GM23248 (cell line): ENCODE data around the gene OSGIN1. TPM values are rescaled to one million over a fixed set of nuclear protein-coding genes. Genes with fewer than 3 reads are reported as not detected.

Experiments used
- DNase-seq: peaks from one replicate; pipeline ENCODE4 v3.0.0-alpha.2; 2015
- H2AFZ ChIP-seq: fragments of 200-600 bp; sonication (generic); 2 replicates; pipeline ENCODE4 v1.6.1; 2016; ENCODE audit warnings: antibody characterized with exemption
- H3F3A ChIP-seq: fragments of 200-600 bp; sonication (generic); 2 replicates; pipeline ENCODE4 v1.6.1; 2016; ENCODE audit warnings: mild to moderate bottlenecking, antibody characterized with exemption, mixed run types; ENCODE audit not compliant: insufficient read depth
- H3K27ac ChIP-seq: fragments of 200-600 bp; sonication (generic); 2 replicates; pipeline ENCODE4 v1.5.1; 2016; ENCODE audit warnings: mild to moderate bottlenecking
- H3K27me3 ChIP-seq: fragments of 200-600 bp; sonication (generic); replicated peaks from 2 replicates; pipeline ENCODE4 v1.6.1; 2016; ENCODE audit warnings: mild to moderate bottlenecking; ENCODE audit not compliant: insufficient read depth
- H3K36me3 ChIP-seq: fragments of 200-600 bp; sonication (generic); 2 replicates; pipeline ENCODE4 v1.6.1; 2016; ENCODE audit warnings: low read depth, mild to moderate bottlenecking
- H3K4me1 ChIP-seq: fragments of 200-600 bp; sonication (generic); 2 replicates; pipeline ENCODE4 v1.6.1; 2016; ENCODE audit warnings: mild to moderate bottlenecking; ENCODE audit not compliant: insufficient read depth
- H3K4me2 ChIP-seq: fragments of 200-600 bp; sonication (generic); one replicate; pipeline ENCODE4 v1.6.1; 2016; ENCODE audit warnings: mild to moderate bottlenecking; ENCODE audit not compliant: unreplicated experiment
- H3K4me3 ChIP-seq: fragments of 200-600 bp; sonication (generic); 2 replicates; pipeline ENCODE4 v1.5.1; 2016; ENCODE audit warnings: mild to moderate bottlenecking
- H3K79me2 ChIP-seq: fragments of 200-600 bp; sonication (generic); 2 replicates; pipeline ENCODE4 v1.6.1; 2016; ENCODE audit warnings: mild to moderate bottlenecking; ENCODE audit not compliant: insufficient read depth
- H3K9ac ChIP-seq: fragments of 200-600 bp; sonication (generic); 2 replicates; pipeline ENCODE4 v1.6.1; 2016; ENCODE audit warnings: mild to moderate bottlenecking
- H3K9me2 ChIP-seq: fragments of 200-600 bp; sonication (generic); 2 replicates; pipeline ENCODE4 v1.6.1; 2016; ENCODE audit warnings: mixed run types, mild to moderate bottlenecking, moderate library complexity; ENCODE audit not compliant: insufficient read depth
- H3K9me3 ChIP-seq: fragments of 200-600 bp; sonication (generic); one replicate; pipeline ENCODE4 v1.6.1; 2017; ENCODE audit warnings: low read depth
- H4K20me1 ChIP-seq: fragments of 200-600 bp; sonication (generic); 2 replicates; pipeline ENCODE4 v1.6.0; 2016; ENCODE audit not compliant: insufficient read depth
- EZH2 ChIP-seq: fragments of 200-600 bp; sonication (generic); IDR thresholded peaks from 2 replicates; pipeline ENCODE4 v1.6.1; 2018; ENCODE audit warnings: antibody characterized with exemption, mild to moderate bottlenecking; ENCODE audit not compliant: insufficient read depth, poor library complexity, severe bottlenecking
- EZH2phosphoT487 ChIP-seq: fragments of 200-600 bp; sonication (generic); IDR thresholded peaks from 2 replicates; pipeline ENCODE4 v1.6.1; 2018; ENCODE audit warnings: antibody characterized with exemption, moderate library complexity, mild to moderate bottlenecking, low read depth; ENCODE audit not compliant: insufficient read depth
- WGBS, 2 experiments: methylation state at CpG; one replicate each; pipeline ENCODE4 v1.1.6; 2015 to 2017; ENCODE audit warnings: low lambda C conversion rate in 2 of 2, low coverage in 1 of 2; ENCODE audit errors: missing lambda C conversion rate in 2 of 2; 5-methylcytosine and 5-hydroxymethylcytosine counted together
- in situ Hi-C: fragments of 300-500 bp; cut with MboI; formaldehyde crosslinking; loops from 2 replicates; pipeline ENCODE4 v1.15.0; 2020
- polyA plus RNA-seq: library from polyadenylated mRNA; unstranded; fragments of >200 nt; fragmentation: Nextera tagmentation; extraction: Ambion mirVana; gene quantifications from 2 replicates; pipeline ENCODE4 v1.2.1, GENCODE V29; 2016
- total RNA-seq: library from RNA; depleted of rRNA; stranded (reverse); fragments of >200 nt; shearing (Covaris generic); gene quantifications from 2 replicates; pipeline ENCODE4 v1.2.3, GENCODE V29; 2014; rRNA removed

The OSGIN1 gene
- 0.63 and 1.1 TPM in 2 replicates for total RNA-seq
- 5.7 and 6.3 TPM in 2 replicates for polyA plus RNA-seq

- Histone ChIP-seq H4K20me1 (no peaks in the 10 kb centered on the region), H3K4me2 (peak within 1 kb of the TSS; percentile 82), H3K9me3 (no peaks in the 10 kb centered on the region), H3K9ac (peak within 1 kb of the TSS; percentile 90), H2AFZ (peak within 1 kb of the TSS; percentile 81), H3K4me1 (peaks cover 18% of the 10 kb centered on the region), H3K27ac (peak within 1 kb of the TSS; percentile 76), H3K79me2 (no peaks in the 10 kb centered on the region), H3K9me2 (no peaks in the 10 kb centered on the region), H3K36me3 (no peaks in the 10 kb centered on the region), H3F3A (peaks cover 22% of the 10 kb centered on the region), H3K4me3 (peak within 1 kb of the TSS; percentile 81), H3K27me3 (no peaks in the 10 kb centered on the region)
- TF ChIP-seq EZH2, result no peak
- no peak for TF ChIP-seq EZH2phosphoT487
- WGBS, 2 experiments, result 1 to 3% methylated on average over 25 to 27 of the region's 30 CpGs
- in situ Hi-C loops, result no loop called here
- DNase-seq, result peak; percentile 99
Measured at GRCh38 chr16:83952940-83953795, at the start of gene OSGIN1. Gene OSGIN1 (plus strand): TSS chr16:83953240. CDS start chr16:83957672, 4,432 bp downstream.

- TF ChIP-seq EZH2, result no peak
- no peak for TF ChIP-seq EZH2phosphoT487
- Histone ChIP-seq H3K4me2 (no peak overlapping the region), H3K27ac (no peak overlapping the region), H2AFZ (no peak overlapping the region), H3K9ac (no peak overlapping the region), H3K79me2 (peaks cover 19% of the 10 kb centered on the region), H3K9me3 (no peaks in the 10 kb centered on the region), H3K4me3 (no peak overlapping the region), H3F3A (peaks cover 19% of the 10 kb centered on the region), H4K20me1 (no peaks in the 10 kb centered on the region), H3K36me3 (no peaks in the 10 kb centered on the region), H3K27me3 (no peaks in the 10 kb centered on the region), H3K4me1 (peaks cover 19% of the 10 kb centered on the region), H3K9me2 (no peaks in the 10 kb centered on the region)
- WGBS, 2 experiments, result 74 to 80% methylated on average over 10 of the region's 10 CpGs
- peak; percentile 28 for DNase-seq
- in situ Hi-C loops, result no loop called here
Measured at GRCh38 chr16:83903751-83904150, 49.3 kb upstream of the OSGIN1 start.

- WGBS, 2 experiments, result 75 to 76% methylated on average over 8 of the region's 8 CpGs
- in situ Hi-C loops, result no loop called here
- 0 out of 2 replicates have a peak, but pooled peaks cover under 1% of the 10 kb centered on the region for H3F3A ChIP-seq
- no peak overlapping the region for H3K4me3 ChIP-seq
- peaks cover 5% of the 10 kb centered on the region for H3K36me3 ChIP-seq
- no peak overlapping the region for H3K9ac ChIP-seq
- H4K20me1 ChIP-seq, result no peaks in the 10 kb centered on the region
- no peaks in the 10 kb centered on the region for H3K9me3 ChIP-seq
- H3K27me3 ChIP-seq, result no peaks in the 10 kb centered on the region
- no peak for DNase-seq
- H3K9me2 ChIP-seq, result no peaks in the 10 kb centered on the region
- H3K79me2 ChIP-seq, result peaks cover 19% of the 10 kb centered on the region
- no peak for TF ChIP-seq EZH2phosphoT487
- no peak for TF ChIP-seq EZH2
- no peaks in the 10 kb centered on the region for H3K4me1 ChIP-seq
- H3K27ac ChIP-seq, result no peak overlapping the region
- no peak overlapping the region for H2AFZ ChIP-seq
- H3K4me2 ChIP-seq, result no peak overlapping the region
Measured at GRCh38 chr16:83906683-83907082, 46.4 kb upstream of the OSGIN1 start.

- H3K4me3 ChIP-seq, result no peak overlapping the region
- 86 to 88% methylated on average over 8 of the region's 8 CpGs for WGBS, 2 experiments
- TF ChIP-seq EZH2 (no peak), EZH2phosphoT487 (no peak)
- H3K4me1 ChIP-seq, result no peaks in the 10 kb centered on the region
- H3K4me2 ChIP-seq, result no peak overlapping the region
- peaks cover 19% of the 10 kb centered on the region for H3K79me2 ChIP-seq
- in situ Hi-C loops, result no loop called here
- DNase-seq, result no peak
- H3K9ac ChIP-seq, result no peak overlapping the region
- H3K9me3 ChIP-seq, result no peaks in the 10 kb centered on the region
- H2AFZ ChIP-seq, result no peak overlapping the region
- H3F3A ChIP-seq, result no peaks in the 10 kb centered on the region
- no peaks in the 10 kb centered on the region for H3K9me2 ChIP-seq
- H3K27me3 ChIP-seq, result no peaks in the 10 kb centered on the region
- no peaks in the 10 kb centered on the region for H4K20me1 ChIP-seq
- H3K27ac ChIP-seq, result no peak overlapping the region
- H3K36me3 ChIP-seq, result peaks cover 5% of the 10 kb centered on the region
Measured at GRCh38 chr16:83907111-83907510, 45.9 kb upstream of the OSGIN1 start.
